H9 (cell line): ENCODE measurements around the gene ENTR1. TPM values are rescaled to one million over a fixed set of nuclear protein-coding genes. Genes with fewer than 3 reads are reported as not detected.

ENCODE experiments used
- DNase-seq: peaks from one replicate; pipeline ENCODE4 v3.0.0-alpha.2; 2017
- H2AFZ ChIP-seq: one replicate; pipeline ENCODE4 v1.6.1; 2013; ENCODE audit warnings: mild to moderate bottlenecking, low read length, control low read depth, moderate library complexity
- H2AK5ac ChIP-seq: 2 replicates; pipeline ENCODE4 v1.6.1; 2013; ENCODE audit warnings: low read length, control low read depth, mixed read lengths; ENCODE audit not compliant: insufficient read length
- H2BK120ac ChIP-seq: one replicate; pipeline ENCODE4 v1.6.1; 2013; ENCODE audit warnings: low read depth, mild to moderate bottlenecking, low read length, control low read depth, inconsistent platforms; ENCODE audit not compliant: poor library complexity, severe bottlenecking
- H2BK12ac ChIP-seq: 2 replicates; pipeline ENCODE4 v1.6.1; 2013; ENCODE audit warnings: low read length, control low read depth, mixed read lengths, low read depth; ENCODE audit not compliant: insufficient read length
- H2BK15ac ChIP-seq: 2 replicates; pipeline ENCODE4 v1.6.1; 2013; ENCODE audit warnings: low read depth, low read length, control low read depth
- H2BK20ac ChIP-seq: one replicate; pipeline ENCODE4 v1.6.1; 2013; ENCODE audit warnings: low read depth, mild to moderate bottlenecking, low read length, control low read depth, inconsistent platforms; ENCODE audit not compliant: poor library complexity, severe bottlenecking
- H2BK5ac ChIP-seq: 2 replicates; pipeline ENCODE4 v1.6.1; 2013; ENCODE audit warnings: low read length, control low read depth, mixed read lengths; ENCODE audit not compliant: insufficient read length
- H3K14ac ChIP-seq: 2 replicates; pipeline ENCODE4 v1.6.1; 2013; ENCODE audit warnings: low read length, control low read depth; ENCODE audit not compliant: insufficient read depth
- H3K18ac ChIP-seq: 2 replicates; pipeline ENCODE4 v1.6.1; 2013; ENCODE audit warnings: low read depth, mild to moderate bottlenecking, mixed read lengths, low read length, control low read depth; ENCODE audit not compliant: insufficient read length
- H3K23ac ChIP-seq: 2 replicates; pipeline ENCODE4 v1.6.1; 2013; ENCODE audit warnings: low read length, control low read depth, mixed read lengths, low read depth; ENCODE audit not compliant: insufficient read length
- H3K23me2 ChIP-seq: 2 replicates; pipeline ENCODE4 v1.6.1; 2013; ENCODE audit warnings: low read depth, mild to moderate bottlenecking, mixed read lengths, low read length, control low read depth; ENCODE audit not compliant: insufficient read length, poor library complexity, severe bottlenecking
- H3K27ac ChIP-seq: 2 replicates; pipeline ENCODE4 v1.5.1; 2013; ENCODE audit warnings: low read length, control low read depth, mixed read lengths, low read depth; ENCODE audit not compliant: insufficient read length
- H3K27me3 ChIP-seq: 2 replicates; pipeline ENCODE4 v1.6.1; 2013; ENCODE audit warnings: low read length, control low read depth, inconsistent platforms; ENCODE audit not compliant: insufficient read depth
- H3K4ac ChIP-seq: 2 replicates; pipeline ENCODE4 v1.6.1; 2013; ENCODE audit warnings: low read depth, mild to moderate bottlenecking, control low read depth, inconsistent platforms, low read length, moderate library complexity
- H3K4me1 ChIP-seq: 2 replicates; pipeline ENCODE4 v1.6.1; 2013; ENCODE audit warnings: low read length, control low read depth, inconsistent platforms; ENCODE audit not compliant: insufficient read depth
- H3K4me2 ChIP-seq: 2 replicates; pipeline ENCODE4 v1.6.1; 2013; ENCODE audit warnings: low read length, control low read depth, mixed read lengths; ENCODE audit not compliant: insufficient read length, insufficient read depth
- H3K56ac ChIP-seq: 2 replicates; pipeline ENCODE4 v1.6.1; 2013; ENCODE audit warnings: low read depth, mild to moderate bottlenecking, mixed read lengths, low read length, control low read depth; ENCODE audit not compliant: insufficient read length
- H3K79me1 ChIP-seq: 2 replicates; pipeline ENCODE4 v1.6.1; 2013; ENCODE audit warnings: low read depth, mild to moderate bottlenecking, moderate library complexity, low read length, control low read depth, inconsistent platforms; ENCODE audit not compliant: insufficient read depth, poor library complexity, severe bottlenecking
- H3K79me2 ChIP-seq: 2 replicates; pipeline ENCODE4 v1.6.1; 2013; ENCODE audit warnings: low read length, control low read depth, inconsistent platforms; ENCODE audit not compliant: insufficient read depth
- H3K9ac ChIP-seq: 2 replicates; pipeline ENCODE4 v1.6.1; 2013; ENCODE audit warnings: low read length, control low read depth, mixed read lengths; ENCODE audit not compliant: insufficient read length; ENCODE audit errors: extremely low read depth
- H3K9me3 ChIP-seq: one replicate; pipeline ENCODE4 v1.6.1; 2013; ENCODE audit warnings: low read depth, low read length, inconsistent platforms; ENCODE audit not compliant: control insufficient read depth
- H3T11ph ChIP-seq: one replicate; pipeline ENCODE4 v1.6.1; 2013; ENCODE audit warnings: mild to moderate bottlenecking, low read length, control low read depth, inconsistent platforms
- H4K20me1 ChIP-seq: one replicate; pipeline ENCODE4 v1.6.1; 2013; ENCODE audit not compliant: control insufficient read depth, insufficient read length, insufficient read depth
- H4K5ac ChIP-seq: 2 replicates; pipeline ENCODE4 v1.6.1; 2013; ENCODE audit warnings: low read depth, mild to moderate bottlenecking, mixed read lengths, low read length, control low read depth; ENCODE audit not compliant: insufficient read length
- H4K8ac ChIP-seq: replicated peaks from 2 replicates; pipeline ENCODE4 v1.6.1; 2013; ENCODE audit warnings: low read length, control low read depth, mixed read lengths, low read depth; ENCODE audit not compliant: insufficient read length
- H4K91ac ChIP-seq: 2 replicates; pipeline ENCODE4 v1.6.1; 2013; ENCODE audit warnings: low read depth, mild to moderate bottlenecking, moderate library complexity, mixed read lengths, low read length, control low read depth; ENCODE audit not compliant: insufficient read length
- H3K27ac Mint-ChIP-seq, 3 experiments: 2 replicates in 2 of 3; 3 replicates in 1 of 3; pipeline ENCODE4 v1.8.0; 2020 to 2021; ENCODE audit warnings: mixed read lengths in 3 of 3, mild to moderate bottlenecking in 1 of 3, moderate library complexity in 1 of 3
- H3K27me3 Mint-ChIP-seq: 2 replicates; pipeline ENCODE4 v1.8.0; 2021; ENCODE audit warnings: low read depth, mild to moderate bottlenecking, moderate library complexity, mixed read lengths
- H3K36me3 Mint-ChIP-seq, 3 experiments: 2 replicates in 2 of 3; 3 replicates in 1 of 3; pipeline ENCODE4 v1.8.0; 2020 to 2021; ENCODE audit warnings: low read depth in 3 of 3, mixed read lengths in 3 of 3; ENCODE audit not compliant: insufficient read depth in 1 of 3
- H3K4me1 Mint-ChIP-seq, 2 experiments: 2 replicates each; pipeline ENCODE4 v1.8.0; 2020; ENCODE audit warnings: mixed read lengths in 2 of 2
- H3K4me3 Mint-ChIP-seq, 2 experiments: 2 replicates in 1 of 2; 3 replicates in 1 of 2; pipeline ENCODE4 v1.8.0; 2020 to 2021; ENCODE audit warnings: mild to moderate bottlenecking in 2 of 2, mixed read lengths in 2 of 2, moderate library complexity in 1 of 2
- H3K9me3 Mint-ChIP-seq, 2 experiments: 2 replicates in 1 of 2; 3 replicates in 1 of 2; pipeline ENCODE4 v1.8.0; 2020; ENCODE audit warnings: mild to moderate bottlenecking in 2 of 2, mixed read lengths in 2 of 2, moderate library complexity in 1 of 2
- WGBS: extraction: QIAGEN DNeasy Blood & Tissue Kit; methylation state at CpG from one replicate; pipeline ENCODE4 v1.1.7; 2013; ENCODE audit warnings: missing lambda C conversion rate, low lambda C conversion rate, mixed read lengths; ENCODE audit not compliant: insufficient read length; ENCODE audit errors: extremely low coverage; 5-methylcytosine and 5-hydroxymethylcytosine counted together
- total RNA-seq: library from RNA; stranded (reverse); gene quantifications from 2 replicates; pipeline ENCODE4 v1.2.1, GENCODE V29; 2021
- TF ChIP-seq, protein P1 (sequence below): fragments of 200-600 bp; sonication (generic); conservative IDR thresholded peaks from 3 replicates; pipeline ENCODE4 v1.8.0; 2021; ENCODE audit warnings: antibody characterized with exemption, mild to moderate bottlenecking

ENTR1 gene
- total RNA-seq, 1 experiment from 2014 or later: 108 TPM

GRCh38 chr9:136455043-136456002, 44.9 kb upstream of the ENTR1 start:
- H3K14ac ChIP-seq: no peak overlapping the region
- no peak overlapping the region for H3K4ac ChIP-seq
- H2BK12ac ChIP-seq: no peak overlapping the region
- no peak overlapping the region for H2AFZ ChIP-seq
- H2BK5ac ChIP-seq: no peak overlapping the region
- no peaks in the 10 kb centered on the region for H3K9me3 ChIP-seq
- H2BK15ac ChIP-seq: no peak overlapping the region
- no peak overlapping the region for H3K27ac ChIP-seq
- no peak overlapping the region for H2BK120ac ChIP-seq
- no peak overlapping the region for H2BK20ac ChIP-seq
- peaks cover 54 to 86% (median 83%) of the 10 kb centered on the region in 3 experiments; a peak in 6 of 7 replicates for H3K36me3 Mint-ChIP-seq
- H3K4me1 ChIP-seq: no peaks in the 10 kb centered on the region
- no peak overlapping the region for H3K18ac ChIP-seq
- H4K20me1 ChIP-seq: no peaks in the 10 kb centered on the region
- no peaks in the 10 kb centered on the region for H3K9me3 Mint-ChIP-seq
- no peaks in the 10 kb centered on the region for H3K27me3 Mint-ChIP-seq
- no peak overlapping the region for H3K23ac ChIP-seq
- no peak overlapping the region for H4K8ac ChIP-seq
- no peaks in the 10 kb centered on the region for H3K79me1 ChIP-seq
- no peaks in the 10 kb centered on the region for H3K4me1 Mint-ChIP-seq
- H3K4me2 ChIP-seq: no peak overlapping the region
- H3K9ac ChIP-seq: no peak overlapping the region
- peak overlapping the region in 1 of 3 experiments; percentile 19; a peak in 1 of 7 replicates for H3K27ac Mint-ChIP-seq
- no CpG with 5 or more reads among the region's 43 CpGs for WGBS
- no peak for DNase-seq
- no peak overlapping the region for H2AK5ac ChIP-seq
- no peaks in the 10 kb centered on the region for H3K79me2 ChIP-seq
- no peak overlapping the region for H4K91ac ChIP-seq
- H3K4me3 Mint-ChIP-seq: no peak overlapping the region
- no peak overlapping the region for H3K56ac ChIP-seq
- H3K23me2 ChIP-seq: peaks cover 3% of the 10 kb centered on the region
- TF ChIP-seq, protein P1, sequence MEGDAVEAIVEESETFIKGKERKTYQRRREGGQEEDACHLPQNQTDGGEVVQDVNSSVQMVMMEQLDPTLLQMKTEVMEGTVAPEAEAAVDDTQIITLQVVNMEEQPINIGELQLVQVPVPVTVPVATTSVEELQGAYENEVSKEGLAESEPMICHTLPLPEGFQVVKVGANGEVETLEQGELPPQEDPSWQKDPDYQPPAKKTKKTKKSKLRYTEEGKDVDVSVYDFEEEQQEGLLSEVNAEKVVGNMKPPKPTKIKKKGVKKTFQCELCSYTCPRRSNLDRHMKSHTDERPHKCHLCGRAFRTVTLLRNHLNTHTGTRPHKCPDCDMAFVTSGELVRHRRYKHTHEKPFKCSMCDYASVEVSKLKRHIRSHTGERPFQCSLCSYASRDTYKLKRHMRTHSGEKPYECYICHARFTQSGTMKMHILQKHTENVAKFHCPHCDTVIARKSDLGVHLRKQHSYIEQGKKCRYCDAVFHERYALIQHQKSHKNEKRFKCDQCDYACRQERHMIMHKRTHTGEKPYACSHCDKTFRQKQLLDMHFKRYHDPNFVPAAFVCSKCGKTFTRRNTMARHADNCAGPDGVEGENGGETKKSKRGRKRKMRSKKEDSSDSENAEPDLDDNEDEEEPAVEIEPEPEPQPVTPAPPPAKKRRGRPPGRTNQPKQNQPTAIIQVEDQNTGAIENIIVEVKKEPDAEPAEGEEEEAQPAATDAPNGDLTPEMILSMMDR: no peak
- no peaks in the 10 kb centered on the region for H3K27me3 ChIP-seq
- no peak overlapping the region for H3T11ph ChIP-seq
- no peak overlapping the region for H4K5ac ChIP-seq
